GM03348 (cell line): ENCODE data around the gene LYPD3.
"Not testable (repeated sequence)": the region's sequence is repeated elsewhere in the genome, so short reads cannot be mapped to it uniquely, and the experiment has no call there.

Experiments
- DNase-seq: peaks from one replicate; pipeline ENCODE4 v3.0.0; 2012; ENCODE audit warnings: low spot score

Gene LYPD3

GRCh38 chr19:43465468-43466120 lies at the start of gene LYPD3:
Gene LYPD3 (minus strand): TSS chr19:43465608. CDS start chr19:43465571, 37 bp downstream.
- DNase-seq = peak; percentile 2

- not testable (repeated sequence) for DNase-seq
These were observed 47.0 kb upstream of the LYPD3 start for GRCh38 chr19:43512399-43512798.

GRCh38 chr19:43511324-43511723 lies 45.9 kb upstream of the LYPD3 start:
- DNase-seq = no peak

GRCh38 chr19:43510713-43511112 lies 45.3 kb upstream of the LYPD3 start:
- no peak for DNase-seq

- DNase-seq = no peak
These were observed 42.5 kb upstream of the LYPD3 start for GRCh38 chr19:43507880-43508279.

- no peak for DNase-seq
These were observed 41.2 kb upstream of the LYPD3 start for GRCh38 chr19:43506629-43507028.

GRCh38 chr19:43505941-43506340 lies 40.5 kb upstream of the LYPD3 start:
- no peak for DNase-seq

GRCh38 chr19:43505186-43505456 lies 39.7 kb upstream of the LYPD3 start:
- no peak for DNase-seq

GRCh38 chr19:43504426-43505185 lies 39.2 kb upstream of the LYPD3 start, which contains the start of gene PHLDB3:
Gene PHLDB3 (minus strand): TSS chr19:43504746. CDS start chr19:43504118, 628 bp downstream.
- DNase-seq = no peak

GRCh38 chr19:43503501-43504425 lies 38.4 kb upstream of the LYPD3 start:
- DNase-seq = peak; percentile 99

GRCh38 chr19:43502419-43502976 lies 37.1 kb upstream of the LYPD3 start:
- no peak for DNase-seq

GRCh38 chr19:43501661-43502418 lies 36.4 kb upstream of the LYPD3 start:
- no peak for DNase-seq

GRCh38 chr19:43499042-43499441 lies 33.6 kb upstream of the LYPD3 start:
- no peak for DNase-seq

- no peak for DNase-seq
These were observed 32.9 kb upstream of the LYPD3 start for GRCh38 chr19:43498233-43498842.

GRCh38 chr19:43496960-43497359 lies 31.6 kb upstream of the LYPD3 start:
- DNase-seq = no peak

- DNase-seq = no peak
These were observed 29.7 kb upstream of the LYPD3 start for GRCh38 chr19:43495082-43495481.

- DNase-seq = no peak
These were observed 25.4 kb upstream of the LYPD3 start for GRCh38 chr19:43490759-43491158.

- DNase-seq = no peak
These were observed 24.7 kb upstream of the LYPD3 start for GRCh38 chr19:43489979-43490599.

GRCh38 chr19:43489310-43489709 lies 23.9 kb upstream of the LYPD3 start:
- no peak for DNase-seq

- no peak for DNase-seq
These were observed 22.8 kb upstream of the LYPD3 start for GRCh38 chr19:43488179-43488578.

- no peak for DNase-seq
These were observed 21.0 kb upstream of the LYPD3 start for GRCh38 chr19:43486412-43486811.
